ENCODE data around the gene RNASEH1.

DNA sequence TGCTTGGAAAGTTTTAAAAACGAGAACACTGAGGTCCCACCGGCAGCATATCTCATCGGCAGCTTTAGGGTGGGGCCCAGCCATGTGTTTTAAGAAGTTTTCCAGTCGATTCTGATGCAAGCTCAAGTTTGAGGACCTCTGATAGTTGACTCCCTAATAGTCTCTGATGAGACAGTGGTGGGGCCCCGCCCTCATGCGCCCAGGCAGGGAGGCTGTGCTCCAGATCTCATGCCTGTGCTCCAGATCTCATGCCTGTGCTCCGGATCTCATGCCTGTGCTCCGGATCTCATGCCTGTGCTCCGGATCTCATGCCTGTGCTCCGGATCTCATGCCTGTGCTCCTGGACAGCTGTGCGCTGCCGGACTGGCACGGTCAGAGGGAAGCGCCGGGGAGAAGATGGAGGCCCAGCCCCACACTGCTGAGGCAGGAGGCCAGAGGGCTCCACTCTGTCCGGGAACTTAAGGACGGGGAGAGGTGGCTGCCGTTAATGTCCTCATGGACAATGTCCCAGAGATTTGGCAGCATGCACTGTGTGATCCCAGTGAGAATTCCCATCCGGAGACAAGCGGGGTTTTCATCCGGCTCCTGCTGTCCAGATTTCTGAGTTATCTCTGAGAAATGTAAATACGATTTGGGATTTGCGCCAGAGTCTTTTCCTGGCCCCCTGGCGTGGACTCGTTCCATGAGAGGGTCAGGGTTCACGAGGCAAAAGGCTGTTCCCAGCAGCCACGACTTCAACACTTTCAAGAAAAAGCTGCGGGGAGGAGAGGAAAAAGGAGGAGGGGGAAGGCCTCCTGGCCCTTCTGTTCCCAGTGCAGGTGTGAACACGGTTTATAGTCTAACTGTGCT, 27.4 kb upstream of the RNASEH1 start:
- TF ChIP-seq, protein P1, sequence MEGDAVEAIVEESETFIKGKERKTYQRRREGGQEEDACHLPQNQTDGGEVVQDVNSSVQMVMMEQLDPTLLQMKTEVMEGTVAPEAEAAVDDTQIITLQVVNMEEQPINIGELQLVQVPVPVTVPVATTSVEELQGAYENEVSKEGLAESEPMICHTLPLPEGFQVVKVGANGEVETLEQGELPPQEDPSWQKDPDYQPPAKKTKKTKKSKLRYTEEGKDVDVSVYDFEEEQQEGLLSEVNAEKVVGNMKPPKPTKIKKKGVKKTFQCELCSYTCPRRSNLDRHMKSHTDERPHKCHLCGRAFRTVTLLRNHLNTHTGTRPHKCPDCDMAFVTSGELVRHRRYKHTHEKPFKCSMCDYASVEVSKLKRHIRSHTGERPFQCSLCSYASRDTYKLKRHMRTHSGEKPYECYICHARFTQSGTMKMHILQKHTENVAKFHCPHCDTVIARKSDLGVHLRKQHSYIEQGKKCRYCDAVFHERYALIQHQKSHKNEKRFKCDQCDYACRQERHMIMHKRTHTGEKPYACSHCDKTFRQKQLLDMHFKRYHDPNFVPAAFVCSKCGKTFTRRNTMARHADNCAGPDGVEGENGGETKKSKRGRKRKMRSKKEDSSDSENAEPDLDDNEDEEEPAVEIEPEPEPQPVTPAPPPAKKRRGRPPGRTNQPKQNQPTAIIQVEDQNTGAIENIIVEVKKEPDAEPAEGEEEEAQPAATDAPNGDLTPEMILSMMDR (conservative IDR thresholded peaks at IDR 0.05; ENCODE audit: low read length) = no peak
- no peak for TF ChIP-seq EZH2phosphoT487 (IDR thresholded peaks at IDR 0.05; ENCODE audit: borderline replicate concordance)

Measured in Loucy (cell line).